ENCODE measurements around the gene DPM1.

DNA sequence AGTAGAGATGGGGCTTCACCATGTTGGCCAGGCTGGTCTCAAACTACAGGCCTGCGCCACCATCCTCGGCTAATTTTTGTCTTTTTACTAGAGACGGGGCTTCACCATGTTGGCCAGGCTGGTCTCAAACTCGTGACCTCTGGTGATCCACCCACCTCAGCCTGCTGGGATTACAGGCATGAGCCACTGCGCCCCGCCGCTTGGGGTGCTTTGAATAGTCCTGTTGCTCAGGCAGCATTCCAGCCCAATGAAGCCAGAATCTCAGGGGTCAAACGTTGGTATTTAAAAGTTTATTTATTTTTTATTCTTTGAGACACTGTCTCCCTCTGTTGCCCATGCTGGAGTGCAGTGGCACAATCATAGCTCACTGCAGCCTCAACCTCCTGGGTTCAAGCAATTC is 11.6 kb upstream of the DPM1 start:
- TF ChIP-seq, protein P1, sequence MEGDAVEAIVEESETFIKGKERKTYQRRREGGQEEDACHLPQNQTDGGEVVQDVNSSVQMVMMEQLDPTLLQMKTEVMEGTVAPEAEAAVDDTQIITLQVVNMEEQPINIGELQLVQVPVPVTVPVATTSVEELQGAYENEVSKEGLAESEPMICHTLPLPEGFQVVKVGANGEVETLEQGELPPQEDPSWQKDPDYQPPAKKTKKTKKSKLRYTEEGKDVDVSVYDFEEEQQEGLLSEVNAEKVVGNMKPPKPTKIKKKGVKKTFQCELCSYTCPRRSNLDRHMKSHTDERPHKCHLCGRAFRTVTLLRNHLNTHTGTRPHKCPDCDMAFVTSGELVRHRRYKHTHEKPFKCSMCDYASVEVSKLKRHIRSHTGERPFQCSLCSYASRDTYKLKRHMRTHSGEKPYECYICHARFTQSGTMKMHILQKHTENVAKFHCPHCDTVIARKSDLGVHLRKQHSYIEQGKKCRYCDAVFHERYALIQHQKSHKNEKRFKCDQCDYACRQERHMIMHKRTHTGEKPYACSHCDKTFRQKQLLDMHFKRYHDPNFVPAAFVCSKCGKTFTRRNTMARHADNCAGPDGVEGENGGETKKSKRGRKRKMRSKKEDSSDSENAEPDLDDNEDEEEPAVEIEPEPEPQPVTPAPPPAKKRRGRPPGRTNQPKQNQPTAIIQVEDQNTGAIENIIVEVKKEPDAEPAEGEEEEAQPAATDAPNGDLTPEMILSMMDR (IDR thresholded peaks at IDR 0.05): no peak
- no peak for TF ChIP-seq ZFX (IDR thresholded peaks at IDR 0.05; ENCODE audit: borderline replicate concordance)
